GM18873 (cell line): ENCODE results near the gene ADGRG6.
"Not testable (repeated sequence)": the region's sequence is repeated elsewhere in the genome, so short reads cannot be mapped to it uniquely, and the experiment has no call there.

ENCODE experiments used
- ATAC-seq: cut with Tn5 transposase; IDR thresholded peaks from one replicate; pipeline ENCODE4 v1.9.1; 2021; ENCODE audit warnings: mild to moderate bottlenecking, moderate library complexity, moderate number of reproducible peaks; ENCODE audit not compliant: unreplicated experiment, low FRiP score

The ADGRG6 gene

GRCh38 chr6:142433419-142433818, 131.6 kb downstream of the ADGRG6 start:
- no peak for ATAC-seq

- ATAC-seq = no peak
These were observed 137.1 kb downstream of the ADGRG6 start for GRCh38 chr6:142438898-142439297.

GRCh38 chr6:142440600-142441293, 138.9 kb downstream of the ADGRG6 start:
- ATAC-seq = no peak

- no peak for ATAC-seq
These were observed 139.9 kb downstream of the ADGRG6 start for GRCh38 chr6:142441716-142442115.

GRCh38 chr6:142443102-142443501, 141.3 kb downstream of the ADGRG6 start:
- ATAC-seq = no peak

GRCh38 chr6:142443532-142443931, 141.7 kb downstream of the ADGRG6 start:
- no peak for ATAC-seq

- ATAC-seq = no peak
These were observed 142.6 kb downstream of the ADGRG6 start for GRCh38 chr6:142444376-142444775.

GRCh38 chr6:142444881-142445301, 143.1 kb downstream of the ADGRG6 start:
- ATAC-seq = no peak

- ATAC-seq = no peak
These were observed 144.4 kb downstream of the ADGRG6 start for GRCh38 chr6:142446168-142446567.

- no peak for ATAC-seq
These were observed 144.8 kb downstream of the ADGRG6 start for GRCh38 chr6:142446576-142446975.

GRCh38 chr6:142448091-142448729, 146.4 kb downstream of the ADGRG6 start:
- ATAC-seq = no peak

- ATAC-seq = not testable (repeated sequence)
These were observed 149.0 kb downstream of the ADGRG6 start for GRCh38 chr6:142450856-142451255.

- no peak for ATAC-seq
These were observed 151.2 kb downstream of the ADGRG6 start for GRCh38 chr6:142452993-142453392.

- not testable (repeated sequence) for ATAC-seq
These were observed 152.4 kb downstream of the ADGRG6 start for GRCh38 chr6:142454196-142454595.

- ATAC-seq = not testable (repeated sequence)
These were observed 153.0 kb downstream of the ADGRG6 start for GRCh38 chr6:142454848-142455247.

GRCh38 chr6:142455957-142456589, 154.3 kb downstream of the ADGRG6 start:
- ATAC-seq = no peak

GRCh38 chr6:142457638-142458406, 156.0 kb downstream of the ADGRG6 start:
- ATAC-seq = no peak

- ATAC-seq = no peak
These were observed 157.0 kb downstream of the ADGRG6 start for GRCh38 chr6:142458836-142459235.

- no peak for ATAC-seq
These were observed 157.5 kb downstream of the ADGRG6 start for GRCh38 chr6:142459271-142459670.

GRCh38 chr6:142462260-142462659, 160.5 kb downstream of the ADGRG6 start:
- ATAC-seq = no peak

- ATAC-seq = no peak
These were observed 162.2 kb downstream of the ADGRG6 start for GRCh38 chr6:142463988-142464387.
